LoVo (cell line): ENCODE results near the gene CST3.
"Not testable (repeated sequence)": the region's sequence is repeated elsewhere in the genome, so short reads cannot be mapped to it uniquely, and the experiment has no call there.

ENCODE experiments used
- DNase-seq: peaks from one replicate; pipeline ENCODE4 v3.0.0-alpha.2; 2016; ENCODE audit warnings: low spot score

The CST3 gene

GRCh38 chr20:23643659-23644058, 5.9 kb upstream of the CST3 start:
- no peak for DNase-seq

- peak; percentile 6 for DNase-seq
Measured at GRCh38 chr20:23641936-23642751, 4.4 kb upstream of the CST3 start.

- DNase-seq: no peak
Measured at GRCh38 chr20:23640671-23641667, 3.2 kb upstream of the CST3 start.

GRCh38 chr20:23640018-23640601, 2.4 kb upstream of the CST3 start:
- no peak for DNase-seq

GRCh38 chr20:23639490-23639958, 1.8 kb upstream of the CST3 start:
- DNase-seq: peak; percentile 22

- DNase-seq: no peak
Measured at GRCh38 chr20:23638309-23638708, 554 bp upstream of the CST3 start.

- no peak for DNase-seq
Measured at GRCh38 chr20:23636908-23637281, 860 bp downstream of the CST3 start.

GRCh38 chr20:23636182-23636907, 1.4 kb downstream of the CST3 start:
- DNase-seq: no peak

GRCh38 chr20:23635768-23636090, 2.0 kb downstream of the CST3 start:
- DNase-seq: not testable (repeated sequence)

GRCh38 chr20:23634985-23635767, 2.6 kb downstream of the CST3 start:
- DNase-seq: no peak

- DNase-seq: no peak
Measured at GRCh38 chr20:23634044-23634801, 3.5 kb downstream of the CST3 start.

- DNase-seq: no peak
Measured at GRCh38 chr20:23632711-23633573, 4.8 kb downstream of the CST3 start.

- DNase-seq: no peak
Measured at GRCh38 chr20:23631981-23632710, 5.6 kb downstream of the CST3 start.

GRCh38 chr20:23631226-23631822, 6.4 kb downstream of the CST3 start:
- DNase-seq: no peak

- no peak for DNase-seq
Measured at GRCh38 chr20:23630392-23630849, 7.3 kb downstream of the CST3 start.

- no peak for DNase-seq
Measured at GRCh38 chr20:23629542-23630391, 8.0 kb downstream of the CST3 start.

- peak; percentile 67 for DNase-seq
Measured at GRCh38 chr20:23629017-23629541, 8.7 kb downstream of the CST3 start.
